Keratinocyte (primary cell): Measurements from ENCODE around the gene FAU. TPM values are rescaled to one million over a fixed set of nuclear protein-coding genes. Genes with fewer than 3 reads are reported as not detected.

Experiments
- DNase-seq: peaks from one replicate; pipeline ENCODE4 v3.0.0-alpha.2; 2011; ENCODE audit warnings: low read depth, missing footprints, low spot score
- FAIRE-seq: peaks from 2 replicates; lab custom pipeline; 2011; peaks lifted over from hg19 to GRCh38; lab: Jason Lieb, UNC
- H2AFZ ChIP-seq: 2 replicates; pipeline ENCODE4 v1.6.0; 2012; ENCODE audit warnings: low read length, control low read depth, inconsistent platforms; ENCODE audit not compliant: control insufficient read depth
- H3K27ac ChIP-seq: 2 replicates; pipeline ENCODE4 v1.5.1; 2011; ENCODE audit warnings: low read length; ENCODE audit not compliant: control insufficient read depth, insufficient read depth
- H3K27me3 ChIP-seq: 3 replicates; pipeline ENCODE4 v1.6.0; 2011; ENCODE audit warnings: low read length; ENCODE audit not compliant: control insufficient read depth, insufficient read depth; ENCODE audit errors: extremely low read depth
- H3K36me3 ChIP-seq, 2 experiments: 2 replicates in 1 of 2; 3 replicates in 1 of 2; pipeline ENCODE4 v1.5.1; 2011; ENCODE audit warnings: low read length in 2 of 2, mild to moderate bottlenecking in 1 of 2; ENCODE audit not compliant: control insufficient read depth in 2 of 2, insufficient read depth in 2 of 2; ENCODE audit errors: extremely low read depth in 1 of 2
- H3K4me1 ChIP-seq: 3 replicates; pipeline ENCODE4 v1.5.1; 2011; ENCODE audit warnings: low read length; ENCODE audit not compliant: control insufficient read depth, insufficient read depth; ENCODE audit errors: extremely low read depth
- H3K4me2 ChIP-seq: 3 replicates; pipeline ENCODE4 v1.6.0; 2011; ENCODE audit warnings: low read depth, low read length; ENCODE audit not compliant: control insufficient read depth, insufficient read depth; ENCODE audit errors: extremely low read depth
- H3K4me3 ChIP-seq, 3 experiments: fragments of 200-600 bp in 1 of 3; sonication (generic) in 1 of 3; 2 replicates in 2 of 3; 3 replicates in 1 of 3; pipeline ENCODE4 v1.5.1; 2011 to 2016; ENCODE audit warnings: low read length in 3 of 3, mild to moderate bottlenecking in 3 of 3, control low read depth in 2 of 3, inconsistent platforms in 1 of 3, low read depth in 1 of 3, mixed read lengths in 1 of 3, mixed run types in 1 of 3, moderate library complexity in 1 of 3; ENCODE audit not compliant: control insufficient read depth in 2 of 3, insufficient read depth in 2 of 3; ENCODE audit errors: extremely low read depth in 1 of 3
- H3K79me2 ChIP-seq: 2 replicates; pipeline ENCODE4 v1.6.0; 2012; ENCODE audit warnings: low read length; ENCODE audit not compliant: control insufficient read depth, insufficient read depth
- H3K9ac ChIP-seq: 3 replicates; pipeline ENCODE4 v1.6.0; 2011; ENCODE audit warnings: low read length; ENCODE audit not compliant: control insufficient read depth, insufficient read depth; ENCODE audit errors: extremely low read depth
- H3K9me1 ChIP-seq: 3 replicates; pipeline ENCODE4 v1.6.0; 2011; ENCODE audit warnings: low read length; ENCODE audit not compliant: control insufficient read depth, insufficient read depth; ENCODE audit errors: extremely low read depth
- H3K9me3 ChIP-seq: 2 replicates; pipeline ENCODE4 v1.5.1; 2012; ENCODE audit warnings: low read depth, low read length; ENCODE audit not compliant: control insufficient read depth
- H4K20me1 ChIP-seq: 3 replicates; pipeline ENCODE4 v1.6.0; 2011; ENCODE audit warnings: low read length; ENCODE audit not compliant: control insufficient read depth, insufficient read depth; ENCODE audit errors: extremely low read depth
- CTCF ChIP-seq, 3 experiments: IDR thresholded peaks in 1 of 3; conservative IDR thresholded peaks in 1 of 3; optimal IDR thresholded peaks in 1 of 3; 2 replicates in 2 of 3; 3 replicates in 1 of 3; pipeline versions ENCODE3 to v1.5.1; 2011; ENCODE audit warnings: low read length in 3 of 3, mild to moderate bottlenecking in 3 of 3, moderate library complexity in 2 of 3, control low read depth in 1 of 3, inconsistent platforms in 1 of 3; ENCODE audit not compliant: insufficient read depth in 2 of 3; ENCODE audit errors: extremely low read depth in 1 of 3
- EZH2 ChIP-seq: IDR thresholded peaks from one replicate; pipeline ENCODE4 v1.6.1; 2012; ENCODE audit warnings: inconsistent platforms, mild to moderate bottlenecking, low read length, moderate library complexity
- dilution Hi-C: fragments of 300-500 bp; cut with MboI; formaldehyde crosslinking; loops from one replicate; pipeline ENCODE4 v1.7.0; 2020; ENCODE audit warnings: low sequenced_read_pairs; ENCODE audit not compliant: extremely low pct_ligation_motif_present
- polyA plus RNA-seq, 5 experiments: library from polyadenylated mRNA; depleted of rRNA in 3 of 5; stranded (reverse) in 3 of 5; stranded (forward) in 1 of 5; unstranded in 1 of 5; fragments of >200 nt; gene quantifications; 1 replicate in 1 of 5; 2 replicates in 3 of 5; 3 replicates in 1 of 5; pipeline versions ENCODE4 v1.2.1 to v1.2.3, GENCODE V29; 2011 to 2012; ENCODE audit warnings: missing spikeins in 2 of 5, low read depth in 1 of 5, low replicate concordance in 1 of 5

FAU gene
- polyA plus RNA-seq, 1 donor (not counting 4 experiments of a cell fraction or from before 2014, with no cell fraction given), result 452 TPM

- Histone ChIP-seq H3K4me3 (no peak overlapping the region), H3K4me2 (no peak overlapping the region), H3K4me1 (no peaks in the 10 kb centered on the region), H2AFZ (no peak overlapping the region), H3K9me3 (no peaks in the 10 kb centered on the region), H3K27ac (no peak overlapping the region), H3K9ac (no peak overlapping the region), H3K27me3 (no peaks in the 10 kb centered on the region), H3K36me3 (peaks cover 8 to 10% of the 10 kb centered on the region in 2 experiments), H3K79me2 (peaks cover 2% of the 10 kb centered on the region), H3K9me1 (no peaks in the 10 kb centered on the region), H4K20me1 (no peaks in the 10 kb centered on the region)
- dilution Hi-C loops, result no loop called here
- no peak for TF ChIP-seq CTCF (optimal IDR thresholded peaks at IDR 0.05 in 1 of 3, IDR thresholded peaks at IDR 0.05 in 1 of 3, conservative IDR thresholded peaks at IDR 0.05 in 1 of 3; ENCODE audit: extremely low read depth in 1 of 3, insufficient read depth in 2 of 3, low read length in 3 of 3)
- no peak for TF ChIP-seq EZH2
- FAIRE-seq (no peak), DNase-seq (no peak)
Observed at GRCh38 chr11:65103476-65103875, 18.5 kb downstream of the FAU start.

DNA sequence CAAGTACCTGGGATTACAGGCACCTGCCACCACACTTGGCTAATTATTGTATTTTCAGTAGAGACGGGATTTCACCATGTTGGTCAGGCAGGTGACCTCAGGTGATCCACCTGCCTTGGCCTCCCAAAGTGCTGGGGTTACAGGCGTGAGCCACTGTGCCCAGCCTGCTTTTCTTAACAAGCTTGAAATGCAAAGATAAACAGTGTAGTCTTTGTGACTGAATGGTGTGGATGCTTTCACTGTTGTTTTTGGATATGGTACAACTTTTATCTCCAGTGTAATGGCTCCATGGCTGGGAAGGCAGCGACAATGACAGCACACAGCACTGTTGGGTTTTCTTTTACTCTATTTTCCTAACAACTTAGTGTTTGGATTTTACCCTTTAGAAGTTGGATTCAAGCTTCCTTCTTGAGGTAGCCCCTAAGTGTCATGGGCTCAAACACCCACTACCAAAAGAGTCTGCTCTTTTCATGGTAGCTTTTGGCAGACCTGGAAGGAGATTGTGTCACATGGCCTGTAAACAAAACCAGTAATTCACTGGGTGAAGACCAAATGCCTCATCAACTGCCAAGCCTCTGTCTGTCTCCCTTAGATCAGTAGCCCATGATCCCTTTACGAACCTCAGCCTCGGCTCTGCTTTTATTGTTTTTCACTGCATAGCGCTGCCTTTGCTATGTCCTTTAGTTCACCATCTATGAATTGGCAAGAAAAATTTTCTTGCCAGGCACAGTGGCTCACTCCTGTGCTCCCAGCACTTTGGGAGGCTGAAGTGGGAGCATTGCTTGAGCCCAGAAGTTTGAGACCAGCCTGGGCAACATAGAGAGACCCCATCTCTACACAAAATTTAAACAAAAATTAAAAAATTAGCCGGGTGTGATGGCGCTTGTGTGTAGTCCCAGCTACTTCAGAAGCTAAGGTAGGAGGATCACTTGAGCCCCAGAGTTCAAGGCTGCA lies 19.5 kb downstream of the FAU start:
- dilution Hi-C loops, result no loop called here
- H3K27me3 ChIP-seq, result no peaks in the 10 kb centered on the region
- no peak for FAIRE-seq
- H3K4me2 ChIP-seq, result no peak overlapping the region
- H2AFZ ChIP-seq, result no peak overlapping the region
- H3K4me1 ChIP-seq, result no peaks in the 10 kb centered on the region
- no peak overlapping the region for H3K4me3 ChIP-seq
- no peak for DNase-seq
- H3K36me3 ChIP-seq, result peaks cover 6 to 10% of the 10 kb centered on the region in 2 experiments
- TF ChIP-seq CTCF (optimal IDR thresholded peaks at IDR 0.05 in 1 of 3, IDR thresholded peaks at IDR 0.05 in 1 of 3, conservative IDR thresholded peaks at IDR 0.05 in 1 of 3; ENCODE audit: extremely low read depth in 1 of 3, insufficient read depth in 2 of 3, low read length in 3 of 3) (no peak), EZH2 (no peak)
- peaks cover 7% of the 10 kb centered on the region for H3K79me2 ChIP-seq
- H3K9me1 ChIP-seq, result no peaks in the 10 kb centered on the region
- H4K20me1 ChIP-seq, result no peaks in the 10 kb centered on the region
- H3K27ac ChIP-seq, result no peak overlapping the region
- no peak overlapping the region for H3K9ac ChIP-seq
- no peaks in the 10 kb centered on the region for H3K9me3 ChIP-seq
